OCI-LY3 (cell line): ENCODE results near the gene MLXIP.

Experiments
- CTCF ChIP-seq: fragments of 200-600, 300-600 bp; sonication (generic); IDR thresholded peaks from 2 replicates; pipeline ENCODE4 v1.5.1; 2014; ENCODE audit warnings: antibody characterized with exemption, low read length, low read depth
- EZH2phosphoT487 ChIP-seq: fragments of 200-600 bp; shearing (Covaris generic); IDR thresholded peaks from 2 replicates; pipeline ENCODE4 v1.6.1; 2018; ENCODE audit warnings: antibody characterized with exemption, mixed run types, low read depth

- TF ChIP-seq CTCF = no peak
- TF ChIP-seq EZH2phosphoT487 = no peak
These were observed 47.1 kb downstream of the MLXIP start for GRCh38 chr12:122125452-122126341.
